A673 (cell line): ENCODE measurements around the gene GLYR1. TPM values are rescaled to one million over a fixed set of nuclear protein-coding genes. Genes with fewer than 3 reads are reported as not detected.

Experiments
- BruUV-seq: library from RNA; stranded (reverse); fragments of 400-500 nt; replicated peaks from 2 replicates; lab custom pipeline; 2021; lab: Mats Ljungman, UMichigan
- CTCF ChIA-PET: fragments of 300-600 bp; sonication (Branson Sonifier 250); formaldehyde crosslinking; loops from one replicate; lab custom pipeline; 2022; ENCODE audit warnings: antibody characterized with exemption; lab: Charles Lee
- POLR2A ChIA-PET: fragments of 300-600 bp; sonication (Branson Sonifier 250); formaldehyde crosslinking; loops from one replicate; lab custom pipeline; 2022; ENCODE audit warnings: antibody characterized with exemption; ENCODE audit not compliant: low non-redundant PET; lab: Charles Lee
- DNase-seq: peaks from one replicate; pipeline ENCODE4 v3.0.0-alpha.2; 2015; ENCODE audit warnings: low spot score
- H3K27ac ChIP-seq: fragments of 200-600 bp; sonication (generic); 2 replicates; pipeline ENCODE4 v1.5.1; 2016; ENCODE audit warnings: mixed run types, low read depth, mild to moderate bottlenecking, mixed read lengths, antibody characterized with exemption, low read length; ENCODE audit not compliant: poor library complexity, severe bottlenecking
- H3K27me3 ChIP-seq: fragments of 200-600 bp; sonication (generic); replicated peaks from 2 replicates; pipeline ENCODE4 v1.6.1; 2017; ENCODE audit warnings: mixed run types, low read depth, mild to moderate bottlenecking, mixed read lengths, antibody characterized with exemption, low read length; ENCODE audit not compliant: insufficient read depth, poor library complexity
- H3K36me3 ChIP-seq: fragments of 200-600 bp; sonication (generic); 2 replicates; pipeline ENCODE4 v1.6.1; 2016; ENCODE audit warnings: mixed run types, mild to moderate bottlenecking, mixed read lengths, antibody characterized with exemption, low read length; ENCODE audit not compliant: insufficient read depth, poor library complexity, severe bottlenecking
- H3K4me1 ChIP-seq: fragments of 200-600 bp; sonication (generic); 2 replicates; pipeline ENCODE4 v1.6.1; 2017; ENCODE audit warnings: mixed run types, mild to moderate bottlenecking, mixed read lengths, antibody characterized with exemption, low read length; ENCODE audit not compliant: insufficient read depth, poor library complexity, severe bottlenecking
- H3K4me3 ChIP-seq: fragments of 200-600 bp; sonication (generic); 2 replicates; pipeline ENCODE4 v1.5.1; 2016; ENCODE audit warnings: low read depth, mixed run types, mild to moderate bottlenecking, mixed read lengths, low read length; ENCODE audit not compliant: poor library complexity, severe bottlenecking
- H3K9me3 ChIP-seq: fragments of 200-600 bp; sonication (generic); 2 replicates; pipeline ENCODE4 v1.6.1; 2016; ENCODE audit warnings: mixed run types, low read depth, mild to moderate bottlenecking, mixed read lengths, antibody characterized with exemption, low read length; ENCODE audit not compliant: poor library complexity, severe bottlenecking
- EZH2 ChIP-seq: fragments of 200-600 bp; sonication (generic); IDR thresholded peaks from 2 replicates; pipeline ENCODE4 v1.6.1; 2017; ENCODE audit warnings: borderline replicate concordance, low read depth, mild to moderate bottlenecking, mixed read lengths, antibody characterized with exemption, low read length; ENCODE audit not compliant: poor library complexity, severe bottlenecking
- intact Hi-C: fragments of 100-400 bp; cut with micrococcal nuclease; formaldehyde crosslinking; loops from one replicate; pipeline ENCODE4 v1.10.0; 2022; ENCODE audit not compliant: unreplicated experiment
- total RNA-seq: library from RNA; stranded (reverse); gene quantifications from 2 replicates; pipeline ENCODE4 v1.2.3, GENCODE V29; 2021
- TF ChIP-seq, protein P1 (sequence below): fragments of 300-800, 200-600 bp; sonication (generic); conservative IDR thresholded peaks from 2 replicates; pipeline ENCODE4 v1.5.1; 2017; ENCODE audit warnings: low read depth, mild to moderate bottlenecking, antibody characterized with exemption, low read length, moderate library complexity, mixed read lengths

The GLYR1 gene
- total RNA-seq, 1 experiment from 2014 or later = 128 TPM

DNA sequence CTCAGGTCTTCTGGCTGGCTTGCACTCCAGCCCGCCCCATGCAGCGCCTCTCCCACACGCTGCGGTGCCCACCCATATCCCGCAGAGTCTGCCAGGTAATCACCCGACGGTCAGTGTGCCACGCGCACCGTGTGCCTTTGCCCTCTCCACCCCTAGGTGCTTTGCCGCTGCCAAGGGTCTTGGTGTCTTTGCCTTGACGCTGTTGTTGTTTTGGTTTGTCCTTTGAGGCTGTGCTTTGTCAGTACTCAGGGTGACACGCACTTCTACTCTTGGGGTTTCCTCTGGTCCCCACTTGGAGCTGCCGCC is 30.2 kb upstream of the GLYR1 start:
- intact Hi-C loops = no loop called here
- no TSS peak for BruUV-seq
- CTCF ChIA-PET = no interaction called here
- Histone ChIP-seq H3K36me3 (peaks cover 64% of the 10 kb centered on the region), H3K4me1 (no peaks in the 10 kb centered on the region), H3K27ac (no peak overlapping the region), H3K27me3 (no peaks in the 10 kb centered on the region), H3K4me3 (no peak overlapping the region), H3K9me3 (no peaks in the 10 kb centered on the region)
- TF ChIP-seq, protein P1, sequence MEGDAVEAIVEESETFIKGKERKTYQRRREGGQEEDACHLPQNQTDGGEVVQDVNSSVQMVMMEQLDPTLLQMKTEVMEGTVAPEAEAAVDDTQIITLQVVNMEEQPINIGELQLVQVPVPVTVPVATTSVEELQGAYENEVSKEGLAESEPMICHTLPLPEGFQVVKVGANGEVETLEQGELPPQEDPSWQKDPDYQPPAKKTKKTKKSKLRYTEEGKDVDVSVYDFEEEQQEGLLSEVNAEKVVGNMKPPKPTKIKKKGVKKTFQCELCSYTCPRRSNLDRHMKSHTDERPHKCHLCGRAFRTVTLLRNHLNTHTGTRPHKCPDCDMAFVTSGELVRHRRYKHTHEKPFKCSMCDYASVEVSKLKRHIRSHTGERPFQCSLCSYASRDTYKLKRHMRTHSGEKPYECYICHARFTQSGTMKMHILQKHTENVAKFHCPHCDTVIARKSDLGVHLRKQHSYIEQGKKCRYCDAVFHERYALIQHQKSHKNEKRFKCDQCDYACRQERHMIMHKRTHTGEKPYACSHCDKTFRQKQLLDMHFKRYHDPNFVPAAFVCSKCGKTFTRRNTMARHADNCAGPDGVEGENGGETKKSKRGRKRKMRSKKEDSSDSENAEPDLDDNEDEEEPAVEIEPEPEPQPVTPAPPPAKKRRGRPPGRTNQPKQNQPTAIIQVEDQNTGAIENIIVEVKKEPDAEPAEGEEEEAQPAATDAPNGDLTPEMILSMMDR = no peak
- TF ChIP-seq EZH2 = no peak
- POLR2A ChIA-PET = no interaction called here
- DNase-seq = no peak

GRCh38 chr16:4876646-4877379 is 29.7 kb upstream of the GLYR1 start:
- Histone ChIP-seq H3K9me3 (no peaks in the 10 kb centered on the region), H3K4me1 (no peaks in the 10 kb centered on the region), H3K27me3 (no peaks in the 10 kb centered on the region), H3K36me3 (peaks cover 66% of the 10 kb centered on the region), H3K27ac (no peak overlapping the region), H3K4me3 (no peak overlapping the region)
- no TSS peak for BruUV-seq
- ChIA-PET POLR2A (no interaction called here), CTCF (no interaction called here)
- TF ChIP-seq, protein P1 = no peak
- TF ChIP-seq EZH2 = no peak
- DNase-seq = no peak
- intact Hi-C loops = no loop called here

GRCh38 chr16:4874666-4875065 is 27.6 kb upstream of the GLYR1 start:
- Histone ChIP-seq H3K4me1 (no peaks in the 10 kb centered on the region), H3K27ac (no peak overlapping the region), H3K27me3 (no peaks in the 10 kb centered on the region), H3K4me3 (no peak overlapping the region), H3K36me3 (peaks cover 61% of the 10 kb centered on the region), H3K9me3 (no peaks in the 10 kb centered on the region)
- POLR2A ChIA-PET = no interaction called here
- no peak for DNase-seq
- intact Hi-C loops = no loop called here
- no peak for TF ChIP-seq EZH2
- TF ChIP-seq, protein P1 = no peak
- CTCF ChIA-PET = no interaction called here
- no TSS peak for BruUV-seq
